GM12864 (cell line): ENCODE measurements around the gene PIK3R5.

ENCODE experiments used
- DNase-seq: peaks from one replicate; pipeline ENCODE4 v3.0.0-alpha.2; 2011; ENCODE audit warnings: low read depth
- H3K4me3 ChIP-seq: 2 replicates; pipeline ENCODE4 v1.5.1; 2011; ENCODE audit warnings: mild to moderate bottlenecking, low read depth, low read length, control low read depth
- CTCF ChIP-seq: IDR thresholded peaks from 2 replicates; pipeline ENCODE4 v1.5.1; 2011; ENCODE audit warnings: low read depth, mild to moderate bottlenecking, moderate library complexity, low read length, control low read depth, inconsistent platforms; ENCODE audit errors: missing control alignments

PIK3R5 gene

GRCh38 chr17:8981443-8981842, 15.9 kb upstream of the PIK3R5 start:
- TF ChIP-seq CTCF, result no peak
- no peak for DNase-seq
- no peak overlapping the region for H3K4me3 ChIP-seq

DNA sequence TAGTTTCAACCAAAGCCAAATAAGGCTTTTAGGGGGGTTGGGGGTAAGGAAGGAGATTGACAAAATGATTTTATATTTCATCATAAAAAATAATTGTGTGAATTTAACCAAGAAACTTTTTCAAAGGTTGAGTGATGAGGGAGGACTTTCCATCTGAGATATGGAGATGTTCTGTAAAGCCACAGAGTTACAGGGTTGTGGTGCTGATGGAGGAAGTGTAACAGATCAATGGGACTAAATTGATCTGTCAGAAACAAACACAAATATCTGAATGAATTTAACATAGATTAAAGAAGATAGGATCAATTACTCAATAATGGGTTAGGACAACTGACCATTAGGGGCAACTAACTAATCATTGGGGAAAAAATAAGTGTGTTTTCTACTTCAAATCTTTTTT, 14.2 kb upstream of the PIK3R5 start:
- no peak overlapping the region for H3K4me3 ChIP-seq
- no peak for TF ChIP-seq CTCF
- DNase-seq, result no peak

GRCh38 chr17:8976638-8977037, 11.1 kb upstream of the PIK3R5 start:
- no peak for DNase-seq
- no peak for TF ChIP-seq CTCF
- no peak overlapping the region for H3K4me3 ChIP-seq

- DNase-seq, result no peak
- TF ChIP-seq CTCF, result peak; percentile 18
- H3K4me3 ChIP-seq, result no peak overlapping the region
These were observed 9.7 kb upstream of the PIK3R5 start for GRCh38 chr17:8975091-8975725.

GRCh38 chr17:8969901-8970300, 4.4 kb upstream of the PIK3R5 start:
- no peak for TF ChIP-seq CTCF
- no peak for DNase-seq
- no peak overlapping the region for H3K4me3 ChIP-seq

DNA sequence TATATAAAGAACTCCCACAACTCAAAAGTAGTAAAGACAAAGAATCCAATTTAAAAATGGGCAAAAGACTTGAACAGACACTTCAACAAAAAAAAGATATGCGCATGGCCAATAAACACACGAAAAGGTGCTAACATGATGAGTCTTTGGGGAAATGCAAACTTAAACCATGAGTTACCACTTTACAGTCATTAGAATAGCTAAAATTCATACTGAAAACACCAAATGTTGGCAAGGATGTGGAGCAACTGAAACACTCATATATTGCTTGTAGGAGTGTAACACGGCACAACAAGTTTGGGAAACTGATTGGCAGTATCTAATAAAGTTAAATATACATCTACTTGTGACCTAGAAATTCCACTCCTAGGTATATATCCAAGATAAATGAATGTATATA, 3.0 kb upstream of the PIK3R5 start:
- H3K4me3 ChIP-seq, result no peak overlapping the region
- no peak for TF ChIP-seq CTCF
- DNase-seq, result no peak

- no peak for DNase-seq
- TF ChIP-seq CTCF, result no peak
- H3K4me3 ChIP-seq, result no peak overlapping the region
These were observed 2.4 kb upstream of the PIK3R5 start for GRCh38 chr17:8967861-8968260.
